ENCODE data around the gene MLLT10.

Gene MLLT10

DNA sequence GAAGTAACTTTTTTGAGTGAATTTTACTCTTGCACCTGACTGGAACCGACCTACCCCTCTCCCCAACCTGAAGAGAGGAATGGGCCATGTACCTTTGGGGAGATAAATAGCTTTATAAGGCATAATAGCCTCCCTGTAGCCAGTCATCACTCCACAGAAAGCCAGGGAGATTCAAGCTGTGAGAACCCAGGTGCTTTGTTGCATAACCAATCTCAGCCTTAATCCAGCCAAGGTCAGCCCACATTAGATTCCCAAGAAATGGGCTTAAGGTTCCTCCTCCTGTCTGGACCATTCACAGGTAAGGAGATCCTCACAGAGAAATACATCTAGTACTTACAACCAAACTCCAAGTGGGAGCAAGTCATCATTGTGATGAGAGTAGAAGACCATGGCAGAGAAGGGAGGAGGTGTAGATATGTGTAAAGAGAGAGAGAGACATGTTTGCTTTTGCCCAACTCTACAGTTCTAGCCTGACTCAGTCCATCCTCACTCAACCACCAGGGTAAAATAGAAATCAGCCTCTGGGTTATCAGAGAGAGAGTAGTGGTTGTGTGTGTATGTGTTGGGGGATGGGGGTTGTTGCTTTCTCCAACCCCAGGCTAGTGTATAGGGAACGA, 32.2 kb upstream of the MLLT10 start:
- no peak for DNase-seq

DNA sequence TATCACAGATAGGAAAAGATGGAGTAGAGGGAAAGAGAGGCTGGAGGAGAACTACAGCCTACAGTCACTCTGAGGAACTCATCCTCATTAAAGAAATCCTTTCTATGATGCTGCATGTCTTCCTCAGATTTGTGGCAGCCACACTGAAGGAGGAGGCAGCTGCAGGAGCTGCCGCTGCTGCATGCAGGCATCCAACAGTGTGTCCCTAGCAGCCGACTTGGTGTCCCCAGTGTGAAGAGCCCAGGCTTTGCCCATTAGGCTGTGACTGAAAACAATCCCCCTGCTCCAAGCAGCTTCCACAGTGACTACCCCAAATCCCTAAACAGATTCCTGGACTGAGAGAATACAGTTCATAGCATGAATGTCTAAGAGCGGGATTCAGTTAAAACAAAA, 31.7 kb upstream of the MLLT10 start:
- DNase-seq, result no peak

DNA sequence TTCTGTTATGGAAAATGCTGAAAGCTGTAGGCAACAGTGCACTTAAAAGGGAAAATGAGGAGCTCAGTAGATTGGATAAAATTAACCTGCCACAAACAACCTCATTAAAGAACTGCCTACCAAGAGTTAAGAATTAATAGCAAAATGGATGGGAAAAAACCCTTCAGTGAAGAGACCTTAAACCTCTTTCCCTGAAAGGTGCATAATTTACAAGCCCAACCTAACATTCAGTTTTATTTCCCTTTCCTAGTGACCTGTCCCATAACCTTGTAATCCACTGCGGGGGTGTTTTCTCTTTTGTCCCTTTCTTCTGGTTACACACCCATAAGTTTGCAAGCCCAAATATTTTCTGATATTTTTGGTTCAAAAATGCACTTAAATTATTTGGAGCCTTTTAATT, 30.5 kb upstream of the MLLT10 start:
- no peak for DNase-seq

DNA sequence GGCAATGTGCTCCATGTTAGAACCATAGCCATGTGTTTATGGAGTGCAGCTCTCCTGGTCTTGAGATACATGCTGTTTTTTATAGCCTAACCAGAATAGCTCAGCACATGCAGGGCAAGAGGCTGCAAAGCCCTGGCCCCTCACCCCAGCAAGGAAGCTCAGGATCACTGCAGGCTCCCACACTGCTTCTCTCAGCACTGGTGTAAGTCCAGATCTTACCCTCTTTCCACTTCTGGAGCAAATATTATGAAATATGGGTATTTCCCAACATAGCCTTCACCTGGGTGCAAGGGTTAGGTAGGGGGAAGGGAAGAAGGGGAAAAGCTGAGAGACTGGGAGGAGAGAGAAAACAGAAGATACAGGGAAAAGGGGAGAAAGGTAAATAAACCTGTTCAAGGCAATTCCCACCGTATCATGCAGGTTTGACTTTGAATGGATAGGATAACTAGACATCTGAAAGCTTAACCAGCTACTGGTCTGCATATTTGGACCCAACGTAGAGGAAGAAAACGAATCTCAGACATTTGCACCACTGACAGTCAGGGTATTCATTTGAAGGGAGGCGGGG, 28.2 kb upstream of the MLLT10 start:
- DNase-seq, result no peak

DNA sequence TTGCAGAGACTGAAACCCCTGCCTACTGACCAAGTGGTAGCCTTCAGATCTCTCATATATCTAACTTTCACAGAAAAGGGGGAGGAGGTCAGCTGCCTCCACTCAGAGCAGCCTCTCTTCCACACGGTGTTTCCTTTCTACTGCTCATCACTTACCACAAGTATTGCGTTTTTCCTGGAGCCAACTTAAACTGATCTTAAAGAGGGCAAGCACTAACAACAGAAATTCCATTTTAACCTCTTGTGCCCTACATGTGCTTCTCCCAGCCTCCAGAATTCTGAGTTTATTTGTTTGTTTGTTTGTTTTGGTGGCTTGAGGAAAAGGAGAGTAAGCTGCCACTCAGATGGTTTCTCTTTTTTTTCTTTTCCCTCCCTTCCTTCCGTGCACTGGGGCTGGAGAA, 27.7 kb upstream of the MLLT10 start:
- DNase-seq, result no peak

DNA sequence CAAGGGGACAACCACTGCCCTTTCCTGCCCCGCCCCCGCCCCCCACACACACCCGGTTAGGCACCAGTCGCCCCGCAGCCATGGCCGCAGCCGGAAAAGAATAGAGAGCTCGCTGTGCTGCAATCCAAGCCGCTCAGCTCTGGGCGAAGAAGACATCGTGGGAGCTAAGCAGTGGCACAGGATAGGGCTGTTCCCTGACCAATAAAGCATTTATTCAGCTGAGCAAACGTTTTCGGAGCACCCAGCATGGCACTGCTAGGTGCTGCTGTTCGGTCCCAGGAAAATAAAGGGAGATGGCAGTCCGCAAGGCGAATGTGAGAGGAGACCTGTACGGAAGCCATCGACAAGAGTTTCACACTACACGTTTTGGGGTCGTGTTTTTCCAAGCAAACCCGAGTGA, 26.9 kb upstream of the MLLT10 start:
- no peak for DNase-seq

DNA sequence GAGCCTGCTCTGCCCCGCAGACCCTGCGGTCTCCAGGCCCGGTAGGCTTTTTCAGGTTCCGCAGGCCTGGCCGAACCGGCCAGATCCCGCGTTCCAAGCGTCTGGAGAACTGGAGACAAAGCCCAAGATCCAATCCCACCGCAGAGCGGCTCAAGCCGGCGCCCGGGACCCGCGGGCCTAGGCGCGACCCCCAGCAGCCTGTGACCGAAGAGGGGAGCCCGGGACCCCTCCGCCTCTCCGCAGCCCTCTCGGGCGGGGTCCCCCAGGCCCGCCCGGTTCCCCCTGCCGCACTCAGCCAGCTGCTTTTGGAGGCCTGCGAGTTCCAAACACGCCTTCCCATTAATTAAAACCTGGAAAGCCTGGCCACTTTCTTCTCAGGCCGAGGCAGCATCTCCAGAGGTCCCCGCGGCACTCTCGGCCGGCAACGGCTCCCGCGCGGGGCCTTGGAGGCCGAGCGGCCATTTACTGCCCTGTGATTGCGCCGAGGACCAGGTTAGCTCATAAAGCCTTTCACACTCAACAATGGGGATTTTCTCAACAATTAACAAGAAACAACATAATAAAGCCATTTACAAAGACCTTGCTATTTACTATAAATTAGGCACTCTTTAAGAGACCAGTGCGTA, 25.2 kb upstream of the MLLT10 start:
- DNase-seq, result no peak

DNA sequence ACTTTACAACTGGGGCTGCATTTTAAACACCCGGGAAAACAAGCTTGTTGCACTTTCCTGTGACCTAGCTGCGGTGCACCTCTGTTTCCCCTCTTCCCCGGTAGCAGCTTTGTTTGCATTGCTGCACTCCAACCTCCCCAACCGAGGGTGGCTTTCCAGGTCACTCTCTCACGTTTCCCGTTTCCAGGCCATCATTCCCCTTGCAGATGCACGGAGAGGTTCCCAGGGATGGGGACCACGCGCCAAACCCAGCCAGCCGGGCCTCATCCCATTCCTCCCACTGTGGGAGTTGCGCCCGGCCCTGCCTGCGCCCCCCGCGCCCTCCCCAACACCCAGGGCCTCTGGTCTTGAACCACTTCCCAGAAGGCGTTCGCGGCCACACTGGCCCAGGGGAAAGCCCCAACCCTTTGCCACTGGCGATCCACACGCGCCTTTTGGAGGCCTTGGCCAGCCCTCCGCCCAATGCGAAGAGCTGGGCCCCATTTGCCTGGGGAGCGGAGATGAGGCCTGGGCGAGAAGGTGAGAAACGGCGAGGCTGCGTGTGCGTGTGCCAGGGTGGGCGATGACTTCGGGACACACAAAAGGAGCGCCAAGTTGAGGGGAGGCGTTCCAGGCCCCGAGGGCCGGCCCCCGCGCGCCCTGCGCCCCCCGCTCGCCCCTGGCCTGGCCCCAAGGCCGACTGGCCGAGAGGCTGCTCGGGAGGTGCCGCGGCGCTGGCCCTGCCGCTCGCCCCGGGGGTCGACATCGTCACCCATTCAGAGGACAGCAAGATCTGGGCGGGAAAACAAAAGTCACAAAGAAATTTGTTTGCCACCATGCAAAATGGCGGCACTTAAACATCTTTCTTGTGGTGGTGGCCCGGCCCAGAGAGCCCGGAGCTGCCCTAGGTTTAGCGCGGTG, 24.4 kb upstream of the MLLT10 start:
- no peak for DNase-seq

DNA sequence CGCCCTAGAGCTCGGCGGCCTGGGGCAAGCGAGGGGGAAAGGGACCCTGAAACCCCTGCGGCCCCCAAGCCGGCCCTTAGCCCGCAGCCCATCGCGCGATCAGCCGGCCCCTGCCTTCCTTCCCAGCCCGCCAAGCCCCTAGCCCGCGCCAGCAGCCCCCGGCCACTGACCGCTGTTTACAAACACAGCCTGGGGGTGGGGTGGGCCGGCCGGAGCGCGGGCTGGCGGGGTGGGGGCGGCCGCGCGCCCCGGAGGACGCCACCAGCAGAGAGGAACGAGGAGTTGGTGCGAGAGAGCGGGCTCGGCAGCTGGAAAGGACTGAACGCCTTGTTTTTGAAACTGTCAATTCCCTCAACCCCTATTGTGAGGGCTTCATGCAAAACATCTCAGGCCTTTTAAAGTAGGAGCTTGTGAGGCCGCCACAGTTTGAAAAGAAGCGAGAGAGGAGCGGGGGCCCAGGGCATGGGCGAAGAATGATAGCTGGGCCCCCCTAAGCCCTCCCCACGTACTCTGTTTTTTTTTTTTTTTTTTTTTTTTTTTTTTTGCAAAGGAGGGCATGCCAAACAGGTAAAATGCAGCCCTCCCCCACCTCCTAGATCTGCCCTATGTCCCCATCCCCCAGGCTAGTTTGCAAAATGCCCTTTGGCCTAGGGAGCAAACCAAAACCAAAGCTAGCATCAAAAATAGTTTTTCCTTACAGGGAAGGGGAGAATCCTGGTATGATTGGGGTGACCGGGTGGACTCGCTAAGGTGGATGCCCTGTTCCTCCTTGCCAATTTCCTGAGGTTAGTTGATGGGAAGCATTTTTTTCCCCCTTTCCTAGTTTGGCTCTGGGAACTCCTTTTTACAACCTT, 23.6 kb upstream of the MLLT10 start:
- no peak for DNase-seq

DNA sequence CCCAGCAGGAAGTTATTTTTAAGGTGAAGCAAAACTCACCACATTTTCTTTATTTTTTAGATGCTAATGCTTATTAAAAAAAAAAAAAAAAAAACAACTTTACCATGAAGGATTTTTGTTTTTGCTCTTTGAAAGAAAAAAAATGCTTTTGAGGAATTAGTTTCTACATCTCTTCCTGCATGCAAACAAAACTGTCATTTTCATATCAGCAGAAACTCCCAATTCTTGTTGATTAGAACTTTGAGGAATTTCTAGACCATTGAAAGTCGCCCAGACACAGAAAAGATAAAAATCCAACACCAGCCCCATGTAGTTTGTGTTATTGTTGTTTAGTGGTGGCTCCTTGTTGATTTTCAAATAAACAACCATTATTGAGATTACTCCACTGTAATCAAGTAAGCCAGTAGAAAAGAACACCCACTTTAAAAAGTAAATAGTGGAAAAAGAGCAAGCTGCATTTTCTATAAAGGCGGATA, 22.9 kb upstream of the MLLT10 start:
- no peak for DNase-seq

DNA sequence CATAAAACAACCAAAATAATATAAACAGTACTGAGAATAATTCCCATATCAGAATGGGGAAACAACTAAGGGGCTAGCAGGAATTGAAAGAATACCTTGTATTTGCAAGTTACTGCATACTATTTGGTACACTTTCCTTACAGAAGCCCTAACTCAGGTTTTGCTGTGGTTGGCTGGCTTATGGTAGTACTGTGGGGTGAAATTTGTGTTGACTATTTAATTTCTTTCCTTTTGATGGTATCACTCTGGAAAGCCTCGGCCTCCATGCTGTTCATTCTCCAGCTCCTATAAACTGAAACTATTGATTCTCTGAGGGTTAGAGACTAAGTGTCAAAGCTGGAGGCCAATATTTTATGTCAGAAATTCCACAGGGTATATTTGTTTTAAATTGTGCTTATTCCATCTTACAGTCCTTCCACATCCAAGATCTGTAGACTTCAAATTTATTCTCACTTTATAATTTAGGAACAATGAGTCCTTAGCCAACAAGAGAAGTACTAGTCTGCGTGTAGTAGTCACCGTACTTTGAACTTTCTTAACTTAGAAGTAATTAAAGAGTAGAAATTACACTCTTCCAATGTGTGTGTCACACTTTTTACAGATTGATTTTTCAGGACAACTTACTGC, 22.0 kb upstream of the MLLT10 start:
- DNase-seq, result no peak

DNA sequence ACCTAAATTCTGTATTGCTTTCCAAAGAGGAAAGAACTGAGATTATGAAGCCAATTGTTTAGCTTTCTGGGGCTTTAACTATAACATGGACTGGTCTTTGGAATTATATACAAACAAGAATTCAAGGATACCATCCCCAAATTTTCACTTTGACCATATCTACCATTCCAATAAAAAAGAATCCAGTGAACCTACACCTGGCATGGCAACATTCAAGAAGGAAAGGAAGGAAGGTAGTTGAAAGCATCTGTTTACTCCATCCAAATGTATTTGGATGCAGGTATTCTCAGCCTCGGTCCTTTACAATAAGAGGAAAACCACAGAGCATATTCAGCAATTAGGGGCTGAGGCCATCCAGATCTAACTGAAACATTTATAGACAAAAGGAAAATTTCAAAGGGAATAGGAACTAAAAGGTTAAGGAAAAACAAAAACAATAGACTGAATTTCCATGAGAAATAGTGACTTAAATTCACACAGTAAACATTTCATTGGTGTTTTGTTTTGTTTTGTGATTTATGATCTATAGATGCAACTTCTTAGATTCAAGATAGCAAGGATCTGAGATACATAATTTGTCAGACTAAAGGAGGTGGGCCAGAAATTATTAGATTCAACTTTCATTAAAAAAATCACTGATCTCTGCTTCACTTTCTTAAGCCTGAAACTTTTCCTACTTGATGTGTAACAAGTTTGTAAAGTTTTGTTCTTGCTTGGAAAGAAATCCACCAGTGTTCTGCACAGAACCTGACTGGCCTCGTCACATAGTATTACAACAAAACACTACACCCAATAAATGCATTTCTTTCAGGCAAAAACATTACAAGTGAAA, 21.2 kb upstream of the MLLT10 start:
- no peak for DNase-seq

DNA sequence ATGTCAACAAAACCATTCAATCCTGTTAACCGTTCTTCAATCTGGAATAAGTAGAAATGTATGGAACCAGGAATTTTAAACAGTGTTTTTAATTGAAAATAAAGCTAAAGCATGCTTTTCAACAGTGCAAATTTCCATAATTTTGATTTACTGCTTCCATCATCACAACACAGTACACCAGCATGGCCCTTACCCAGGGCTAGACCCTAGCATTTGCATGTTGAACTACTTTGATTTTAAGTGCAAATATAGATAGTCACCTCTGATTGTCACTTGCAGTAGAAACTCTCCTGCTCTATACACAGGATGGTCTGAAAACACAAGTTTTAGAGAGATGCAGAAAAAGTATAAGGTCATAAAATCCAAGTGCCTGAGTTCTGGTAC, 20.6 kb upstream of the MLLT10 start:
- no peak for DNase-seq

DNA sequence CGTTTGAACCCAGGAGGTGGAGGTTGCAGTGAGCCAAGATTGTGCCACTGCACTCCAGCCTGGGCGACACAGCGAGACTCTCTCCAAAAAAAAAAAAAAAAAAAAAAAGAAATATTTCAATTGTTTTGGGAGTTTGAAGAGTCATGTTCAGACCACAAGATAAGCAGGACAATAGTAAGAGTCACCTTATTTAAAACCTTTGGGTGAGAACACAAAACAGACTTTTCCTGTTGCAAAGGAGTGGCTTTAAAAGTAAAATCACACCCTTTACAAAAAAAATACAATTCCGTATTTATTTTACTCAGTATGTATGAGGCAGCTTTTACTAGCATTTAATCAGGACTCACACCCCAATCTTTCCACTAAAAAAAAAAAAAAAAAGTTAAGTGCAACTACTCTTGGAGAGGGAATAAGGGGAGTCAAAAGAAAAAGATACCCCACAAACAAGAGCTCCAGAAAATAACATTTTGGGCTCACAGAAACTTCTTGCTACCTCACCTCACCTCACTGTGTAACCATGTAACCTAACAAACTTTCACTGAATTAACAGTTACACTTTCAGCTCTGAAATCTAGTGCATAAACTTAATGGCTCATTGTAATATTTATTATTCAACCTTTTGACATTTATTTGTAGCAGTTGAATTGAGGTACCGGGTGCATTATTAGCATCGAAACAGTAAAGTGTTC, 19.8 kb upstream of the MLLT10 start:
- DNase-seq, result no peak

DNA sequence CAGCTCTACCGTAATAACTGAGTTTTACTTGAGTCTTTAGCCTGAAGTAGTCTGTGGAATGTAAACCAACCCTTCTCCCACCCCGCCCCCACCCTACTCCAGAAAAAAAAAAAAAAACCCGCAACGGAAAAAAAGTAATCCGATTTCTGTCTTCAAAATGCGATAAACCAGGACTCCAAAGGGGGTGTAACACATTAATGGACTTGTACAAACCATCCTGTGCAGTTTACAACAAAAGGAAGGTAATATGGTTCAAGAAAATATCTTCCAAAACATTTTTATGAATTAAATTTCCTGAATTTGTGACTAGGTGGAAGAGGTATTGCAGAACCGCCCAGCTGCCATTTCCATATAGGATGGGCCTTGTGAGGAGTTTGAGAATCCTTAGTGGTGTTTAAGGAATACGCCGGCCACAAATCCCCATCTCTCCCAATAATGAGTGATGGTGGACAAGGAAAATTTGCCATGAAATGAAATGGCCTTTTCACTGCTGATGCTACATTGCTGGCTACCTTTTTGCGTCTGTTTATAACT, 19.1 kb upstream of the MLLT10 start:
- no peak for DNase-seq

DNA sequence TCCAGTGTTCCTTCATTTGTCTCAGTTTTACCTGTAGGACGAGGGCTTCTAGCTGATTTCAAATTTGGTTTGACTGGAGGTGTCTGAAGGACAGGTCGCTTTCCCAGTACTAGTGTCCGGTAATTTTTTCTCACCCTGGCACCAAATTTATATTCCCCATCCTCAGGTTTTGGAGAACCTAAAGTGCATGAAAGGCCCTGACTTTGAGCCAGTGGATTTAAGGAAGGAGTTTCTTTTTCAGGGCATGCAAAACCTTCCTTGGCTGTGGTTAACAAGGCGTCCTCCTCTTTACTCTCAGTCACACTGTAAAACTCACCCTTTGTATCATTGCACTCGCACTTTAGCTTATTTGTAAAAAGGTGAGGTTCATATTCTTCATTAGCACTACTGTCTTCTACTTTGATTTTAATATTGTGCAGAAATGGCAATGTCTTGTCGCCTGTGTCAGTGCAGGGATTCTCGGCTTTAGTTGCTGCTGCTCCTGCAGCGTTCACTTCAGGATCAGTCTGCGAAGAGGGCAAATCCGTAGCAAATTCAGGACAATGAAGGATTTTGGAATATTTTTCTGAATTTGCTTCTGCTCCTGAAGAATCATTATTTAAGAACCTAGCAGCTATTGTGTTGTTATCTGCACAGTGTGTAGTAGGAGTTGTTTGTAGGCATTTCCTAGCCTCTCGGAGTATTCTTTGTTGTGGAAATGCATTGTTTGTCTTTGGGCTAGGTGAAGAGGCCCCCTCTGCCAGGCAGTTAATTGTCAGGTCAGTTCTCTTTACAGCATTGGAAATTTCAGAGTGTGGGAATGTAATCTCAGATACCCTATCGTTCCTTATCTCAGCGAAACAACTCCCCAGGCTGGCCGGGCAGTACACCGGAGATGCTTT, 18.4 kb upstream of the MLLT10 start:
- no peak for DNase-seq

DNA sequence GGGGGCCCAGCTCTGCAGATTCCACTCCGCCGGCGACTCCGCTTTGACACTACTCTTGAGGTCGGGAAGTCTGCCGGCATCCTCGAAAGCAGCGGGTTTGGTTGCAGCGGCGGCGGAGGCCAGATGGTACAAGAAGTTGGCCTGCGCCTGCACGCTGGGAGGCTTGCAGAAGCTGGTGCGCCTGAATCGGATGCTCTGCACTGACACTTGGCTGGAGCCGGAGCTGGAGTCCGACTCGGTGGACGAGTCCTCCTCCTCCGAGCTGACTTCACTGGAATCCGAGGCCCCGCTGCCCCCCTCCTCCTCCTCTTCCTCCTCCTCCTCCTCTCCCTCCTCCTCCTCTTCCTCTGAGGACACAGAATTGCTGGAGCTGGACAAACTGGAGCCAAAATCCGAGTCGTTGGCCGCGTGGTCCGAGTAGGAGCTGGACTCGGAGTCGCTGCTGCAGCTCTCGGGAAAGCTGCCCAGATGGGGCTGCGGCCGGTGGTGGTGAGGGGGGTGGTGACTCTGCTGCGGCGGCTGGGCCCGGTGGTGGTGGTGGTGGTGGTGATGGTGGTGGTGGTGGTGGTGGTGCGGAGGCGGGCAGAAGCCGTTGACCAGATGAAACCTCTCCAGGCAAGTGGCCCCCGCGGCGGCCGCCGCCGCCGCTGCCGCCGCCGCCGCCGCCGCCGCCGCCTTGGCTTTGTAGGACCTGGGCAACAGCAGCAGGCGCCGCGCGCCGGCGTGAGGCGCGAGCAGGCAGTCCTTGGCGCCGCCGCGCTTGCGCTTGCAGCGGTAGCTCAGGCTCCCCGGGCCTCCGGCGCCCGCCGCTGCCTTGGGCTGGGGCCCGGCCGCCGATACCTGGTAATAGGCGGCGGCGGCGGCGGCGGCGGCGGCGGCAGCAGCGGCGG, 17.5 kb upstream of the MLLT10 start:
- no peak for DNase-seq

All from bone marrow (tissue), 2 donors.